ENCODE data around the gene LCMT1.
"Not testable (repeated sequence)": the region's sequence is repeated elsewhere in the genome, so short reads cannot be mapped to it uniquely, and the experiment has no call there.

LCMT1 gene

GRCh38 chr16:25095636-25096035 is 15.9 kb upstream of the LCMT1 start:
- DNase-seq, result no peak

GRCh38 chr16:25097276-25097975 is 14.1 kb upstream of the LCMT1 start:
- no peak for DNase-seq

GRCh38 chr16:25100511-25100910 is 11.0 kb upstream of the LCMT1 start:
- no peak for DNase-seq

- DNase-seq, result peak; percentile 86 to 88
Observed at GRCh38 chr16:25106567-25107465, 4.7 kb upstream of the LCMT1 start.

- no peak for DNase-seq
Observed at GRCh38 chr16:25107466-25107792, 4.1 kb upstream of the LCMT1 start.

GRCh38 chr16:25108054-25108453 is 3.5 kb upstream of the LCMT1 start:
- peak in 1 of 2 experiments; percentile 39 for DNase-seq

GRCh38 chr16:25109643-25110042 is 1.9 kb upstream of the LCMT1 start:
- DNase-seq, result no peak

GRCh38 chr16:25110387-25110947 is 1.1 kb upstream of the LCMT1 start:
- no peak for DNase-seq

GRCh38 chr16:25114121-25114520 is 2.6 kb downstream of the LCMT1 start:
- DNase-seq, result no peak

GRCh38 chr16:25118851-25119578 is 7.5 kb downstream of the LCMT1 start:
- DNase-seq, result no peak

GRCh38 chr16:25121824-25122600 is 10.5 kb downstream of the LCMT1 start:
- no peak for DNase-seq

GRCh38 chr16:25124503-25124902 is 13.0 kb downstream of the LCMT1 start:
- no peak for DNase-seq

- not testable (repeated sequence) for DNase-seq
Observed at GRCh38 chr16:25126086-25126666, 14.6 kb downstream of the LCMT1 start.

GRCh38 chr16:25126820-25127232 is 15.3 kb downstream of the LCMT1 start:
- no peak for DNase-seq

GRCh38 chr16:25132751-25133150 is 21.2 kb downstream of the LCMT1 start:
- DNase-seq, result not testable (repeated sequence)

- no peak for DNase-seq
Observed at GRCh38 chr16:25134166-25134700, 22.7 kb downstream of the LCMT1 start.

- no peak for DNase-seq
Observed at GRCh38 chr16:25135254-25135878, 23.8 kb downstream of the LCMT1 start.

- DNase-seq, result no peak
Observed at GRCh38 chr16:25138130-25138529, 26.6 kb downstream of the LCMT1 start.

- DNase-seq, result no peak
Observed at GRCh38 chr16:25140459-25140858, 28.9 kb downstream of the LCMT1 start.

- no peak for DNase-seq
Observed at GRCh38 chr16:25141648-25142047, 30.1 kb downstream of the LCMT1 start.

GRCh38 chr16:25143928-25144327 is 32.4 kb downstream of the LCMT1 start:
- no peak for DNase-seq
